GM10266 (cell line): Measurements from ENCODE around the gene GDNF.

Experiments
- DNase-seq: peaks from one replicate; pipeline ENCODE4 v3.0.0; 2012; ENCODE audit errors: extremely low spot score
- CTCF ChIP-seq: IDR thresholded peaks from 2 replicates; pipeline ENCODE4 v1.5.1; 2012; ENCODE audit warnings: mild to moderate bottlenecking, low read depth; ENCODE audit not compliant: control insufficient read depth, insufficient read depth; ENCODE audit errors: missing control alignments

GDNF gene

GRCh38 chr5:37846786-37847310 lies 7.0 kb upstream of the GDNF start:
- no peak for TF ChIP-seq CTCF
- DNase-seq, result no peak

GRCh38 chr5:37844009-37844408 lies 4.2 kb upstream of the GDNF start:
- DNase-seq, result no peak
- no peak for TF ChIP-seq CTCF

GRCh38 chr5:37842048-37842447 lies 2.2 kb upstream of the GDNF start:
- TF ChIP-seq CTCF, result no peak
- DNase-seq, result no peak

DNA sequence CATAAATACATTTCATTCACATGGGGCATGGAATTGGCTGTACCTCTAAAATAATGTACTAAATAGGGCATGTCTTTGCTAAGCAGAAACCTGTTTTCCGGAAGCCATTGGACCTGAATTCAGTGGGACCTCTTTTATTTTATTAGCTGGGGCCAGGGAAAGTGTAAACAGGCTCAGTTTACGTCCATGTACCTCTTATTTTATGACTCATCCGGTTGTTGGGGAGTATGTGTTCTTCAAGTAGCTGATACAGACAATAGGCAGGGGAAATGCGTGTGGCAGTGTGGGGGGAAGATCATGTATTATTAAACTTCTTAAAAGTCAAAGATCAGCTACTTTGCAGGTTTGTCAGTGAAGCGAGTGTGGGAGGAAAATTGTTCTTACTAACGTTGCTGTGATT lies 1.4 kb upstream of the GDNF start:
- TF ChIP-seq CTCF, result no peak
- DNase-seq, result no peak

DNA sequence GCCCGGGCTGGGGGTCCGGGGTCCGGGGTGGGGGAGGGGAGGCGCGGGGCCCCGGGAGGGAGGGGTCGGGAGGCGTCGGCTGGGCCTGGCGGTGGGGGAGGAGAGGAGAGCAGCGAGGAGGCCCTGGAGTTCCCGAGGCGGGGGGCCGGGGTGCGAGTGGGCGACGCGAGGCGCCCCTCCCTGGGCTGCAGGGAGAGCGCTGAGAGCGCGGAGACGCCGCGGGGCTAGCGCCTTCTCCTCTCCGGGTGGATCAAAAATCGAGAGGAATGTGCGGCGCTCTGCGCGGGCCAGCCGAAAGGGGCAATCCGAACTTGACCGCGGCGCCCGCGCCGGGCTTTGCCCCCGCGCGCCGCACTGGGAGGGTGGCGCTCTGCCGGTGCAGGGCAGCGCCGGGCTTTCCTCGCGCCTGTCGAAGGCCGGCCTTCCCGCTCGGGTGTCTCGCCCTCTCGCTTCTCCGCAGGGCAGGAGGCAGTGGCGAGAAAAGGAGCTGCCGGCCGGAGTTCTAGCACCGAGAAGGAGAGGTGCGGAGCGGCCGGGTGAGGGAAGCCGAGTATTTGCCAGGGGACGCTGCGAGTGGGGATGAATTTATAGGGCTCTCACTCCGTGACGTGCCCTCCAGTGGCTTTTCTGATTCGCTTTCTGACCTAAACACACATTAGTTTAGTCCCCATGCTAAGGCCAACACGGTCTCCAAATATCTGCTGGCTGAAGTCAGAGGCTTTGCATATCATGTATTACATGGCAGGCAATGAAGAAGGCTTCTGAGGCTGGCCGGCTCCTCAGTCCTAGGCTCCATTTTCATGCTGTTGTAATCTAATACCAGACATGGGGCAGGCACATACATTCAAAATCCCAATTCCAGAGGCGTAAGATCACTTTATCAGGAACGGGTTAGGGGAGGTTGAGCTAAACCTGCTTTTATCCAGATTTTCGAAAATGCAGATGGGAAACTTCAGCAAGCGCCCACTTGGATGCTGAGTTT lies 503 bp upstream of the GDNF start:
- no peak for TF ChIP-seq CTCF

DNA sequence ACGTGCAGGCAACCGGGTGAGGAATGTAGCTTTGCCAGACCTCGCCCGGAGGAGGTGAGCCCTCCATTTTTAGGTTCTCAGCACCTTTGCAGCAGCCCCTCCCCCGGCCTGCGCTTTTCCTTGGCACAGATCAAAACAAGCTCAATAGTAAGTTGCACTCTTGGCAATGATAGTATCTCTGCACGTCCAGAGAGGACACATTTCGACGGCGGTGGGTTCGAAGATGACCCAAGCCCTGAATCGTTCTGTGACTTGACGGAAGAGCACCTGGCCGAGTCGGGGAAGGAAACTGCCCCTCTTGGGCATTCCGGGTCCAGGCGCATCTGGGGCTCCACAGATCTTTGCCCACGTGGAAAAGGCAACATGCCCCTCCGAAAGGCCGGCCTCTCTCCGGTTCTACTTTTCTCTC lies 904 bp downstream of the GDNF start:
- DNase-seq, result peak; percentile 35
- TF ChIP-seq CTCF, result no peak

More for the DNA sequence above, 503 bp upstream of the GDNF start:
- peak; percentile 40 for DNase-seq
